Measurements from ENCODE around the gene ANKS1A. TPM values are rescaled to one million over a fixed set of nuclear protein-coding genes. Genes with fewer than 3 reads are reported as not detected.

The ANKS1A gene
- total RNA-seq, 1 donor from 2014 or later = 12.2 TPM

GRCh38 chr6:35016502-35017321 lies 127.7 kb downstream of the ANKS1A start:
- FAIRE-seq (no peak), DNase-seq (ENCODE audit: low spot score in 2 of 2) (peak in 1 of 2 donors; percentile 32)

GRCh38 chr6:35017411-35018181 lies 128.5 kb downstream of the ANKS1A start:
- FAIRE-seq = no peak
- DNase-seq (ENCODE audit: low spot score in 2 of 2) = no peak

- FAIRE-seq = no peak
- DNase-seq (ENCODE audit: low spot score in 2 of 2) = no peak
These were observed 129.1 kb downstream of the ANKS1A start for GRCh38 chr6:35018182-35018519.

- no peak for FAIRE-seq
- DNase-seq (ENCODE audit: low spot score in 2 of 2) = no peak
These were observed 129.7 kb downstream of the ANKS1A start for GRCh38 chr6:35018746-35019145.

GRCh38 chr6:35019171-35019570 lies 130.1 kb downstream of the ANKS1A start:
- FAIRE-seq (no peak), DNase-seq (ENCODE audit: low spot score in 2 of 2) (no peak)

GRCh38 chr6:35019831-35020230 lies 130.8 kb downstream of the ANKS1A start:
- FAIRE-seq (no peak), DNase-seq (ENCODE audit: low spot score in 2 of 2) (no peak)

- FAIRE-seq (no peak), DNase-seq (ENCODE audit: low spot score in 2 of 2) (no peak)
These were observed 131.9 kb downstream of the ANKS1A start for GRCh38 chr6:35021004-35021403.

GRCh38 chr6:35023091-35024000 lies 134.3 kb downstream of the ANKS1A start:
- DNase-seq (ENCODE audit: low spot score in 2 of 2) = no peak
- FAIRE-seq = peak; percentile 31

GRCh38 chr6:35024551-35025054 lies 135.5 kb downstream of the ANKS1A start:
- DNase-seq (ENCODE audit: low spot score in 2 of 2) = peak in 1 of 2 donors; percentile 33
- FAIRE-seq = no peak

- no peak for DNase-seq (ENCODE audit: low spot score in 2 of 2)
These were observed 136.5 kb downstream of the ANKS1A start for GRCh38 chr6:35025232-35026188.

GRCh38 chr6:35026434-35027222 lies 137.6 kb downstream of the ANKS1A start:
- DNase-seq (ENCODE audit: low spot score in 2 of 2) = no peak
- no peak for FAIRE-seq

More at GRCh38 chr6:35025232-35026188, 136.5 kb downstream of the ANKS1A start:
- FAIRE-seq = no peak

GRCh38 chr6:35027807-35028206 lies 138.8 kb downstream of the ANKS1A start:
- DNase-seq (ENCODE audit: low spot score in 2 of 2) (no peak), FAIRE-seq (no peak)

- no peak for DNase-seq (ENCODE audit: low spot score in 2 of 2)
- peak; percentile 37 for FAIRE-seq
These were observed 140.0 kb downstream of the ANKS1A start for GRCh38 chr6:35028781-35029769.

- DNase-seq (ENCODE audit: low spot score in 2 of 2) (no peak), FAIRE-seq (no peak)
These were observed 141.0 kb downstream of the ANKS1A start for GRCh38 chr6:35030099-35030498.

GRCh38 chr6:35031611-35032529 lies 142.8 kb downstream of the ANKS1A start:
- no peak for FAIRE-seq
- DNase-seq (ENCODE audit: low spot score in 2 of 2) = no peak

- DNase-seq (ENCODE audit: low spot score in 2 of 2) (no peak), FAIRE-seq (no peak)
These were observed 144.6 kb downstream of the ANKS1A start for GRCh38 chr6:35033683-35034082.

All from frontal cortex (tissue), 4 donors.